H1 (cell line): ENCODE data around the gene CFAP221. TPM values are rescaled to one million over a fixed set of nuclear protein-coding genes. Genes with fewer than 3 reads are reported as not detected.

Experiments used
- BCL11A ChIP-seq, 2 experiments: IDR thresholded peaks; one replicate each; pipeline ENCODE4 v1.6.1; 2011; ENCODE audit warnings: low read depth in 2 of 2, low read length in 2 of 2, mild to moderate bottlenecking in 2 of 2
- BRCA1 ChIP-seq: IDR thresholded peaks from 2 replicates; pipeline ENCODE4 v1.6.1; 2012; ENCODE audit warnings: low read depth, low read length, improper control_type of control experiment
- SAP30 ChIP-seq: fragments of 300-600 bp; sonication (generic); IDR thresholded peaks from 2 replicates; pipeline ENCODE4 v1.7.1; 2012; ENCODE audit warnings: low read length, moderate library complexity, mild to moderate bottlenecking, inconsistent platforms; ENCODE audit not compliant: insufficient read depth, insufficient replicate concordance
- SP1 ChIP-seq: IDR thresholded peaks from 2 replicates; pipeline ENCODE4 v1.6.1; 2011; ENCODE audit warnings: low read depth, low read length
- polyA plus RNA-seq, 7 experiments: library from polyadenylated mRNA; depleted of rRNA in 3 of 7; stranded (reverse) in 5 of 7; unstranded in 2 of 7; fragments of >200 nt in 5 of 7; fragments of 200-250 nt in 2 of 7; gene quantifications; 1 replicate in 5 of 7; 2 replicates in 1 of 7; 4 replicates in 1 of 7; pipeline versions ENCODE4 v1.2.1 to v1.2.3, GENCODE V29; 2011 to 2013; ENCODE audit warnings: missing spikeins in 2 of 7, mixed read lengths in 2 of 7
- total RNA-seq: library from RNA; stranded (reverse); fragmentation: NEBNext Ultra II Directional; extraction: Animal tissue kit (Norgen Biotek cat#: 25700); gene quantifications from 2 replicates; pipeline ENCODE4 v1.2.1, GENCODE V29; 2021
- TF ChIP-seq, protein P1 (sequence below): fragments of 300-600 bp; sonication (generic); IDR thresholded peaks from 2 replicates; pipeline ENCODE4 v1.7.1; 2012; ENCODE audit warnings: low read length, moderate library complexity, mild to moderate bottlenecking, inconsistent platforms; ENCODE audit not compliant: insufficient replicate concordance
- TF ChIP-seq, protein P2 (sequence below): IDR thresholded peaks from 2 replicates; pipeline ENCODE4 v1.6.1; 2012; ENCODE audit warnings: inconsistent platforms
- TF ChIP-seq, protein P3 (sequence below): IDR thresholded peaks from 2 replicates; pipeline ENCODE4 v1.6.1; 2012; ENCODE audit warnings: inconsistent platforms

The CFAP221 gene
- total and polyA plus RNA-seq, 2 of the 8 experiments (the other 6 are each of a cell fraction or from before 2014, with no cell fraction given): 0.14 to 0.71 TPM

DNA sequence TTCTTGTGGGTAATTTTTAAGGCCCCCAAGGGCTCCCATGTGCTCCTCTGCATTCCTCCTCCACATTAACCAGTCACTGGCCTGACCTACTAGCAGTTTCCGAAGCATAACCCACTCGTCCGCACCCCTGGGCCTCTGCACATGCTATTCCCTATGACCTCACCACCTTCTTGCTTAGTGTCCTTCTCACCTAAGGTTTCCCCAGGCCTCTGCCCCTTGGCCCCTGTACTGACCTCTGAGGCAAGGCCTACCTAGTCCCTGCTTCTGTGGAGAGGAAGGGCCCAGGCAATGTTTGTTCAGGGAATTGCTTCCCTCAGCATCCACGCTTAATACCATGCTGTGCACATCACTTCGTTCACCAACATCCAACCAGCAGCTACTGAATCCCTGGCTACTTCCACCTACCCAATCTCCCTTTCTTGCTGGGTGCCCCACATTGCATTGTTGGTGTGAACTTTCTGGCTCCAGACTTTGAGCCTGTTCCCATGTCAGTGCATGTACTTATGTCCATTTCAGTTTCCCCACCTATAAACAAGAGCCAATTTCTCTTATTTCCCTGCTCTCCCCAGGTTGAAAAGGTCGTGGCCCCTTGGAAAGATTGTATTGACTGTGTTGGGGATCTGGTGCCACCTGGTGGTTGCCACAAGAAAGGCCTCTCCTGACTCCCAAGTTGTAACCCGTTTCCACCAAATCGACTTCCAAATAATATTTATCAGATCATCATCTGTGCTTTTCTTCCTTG, 115.5 kb downstream of the CFAP221 start (continued):
- TF ChIP-seq, protein P1, sequence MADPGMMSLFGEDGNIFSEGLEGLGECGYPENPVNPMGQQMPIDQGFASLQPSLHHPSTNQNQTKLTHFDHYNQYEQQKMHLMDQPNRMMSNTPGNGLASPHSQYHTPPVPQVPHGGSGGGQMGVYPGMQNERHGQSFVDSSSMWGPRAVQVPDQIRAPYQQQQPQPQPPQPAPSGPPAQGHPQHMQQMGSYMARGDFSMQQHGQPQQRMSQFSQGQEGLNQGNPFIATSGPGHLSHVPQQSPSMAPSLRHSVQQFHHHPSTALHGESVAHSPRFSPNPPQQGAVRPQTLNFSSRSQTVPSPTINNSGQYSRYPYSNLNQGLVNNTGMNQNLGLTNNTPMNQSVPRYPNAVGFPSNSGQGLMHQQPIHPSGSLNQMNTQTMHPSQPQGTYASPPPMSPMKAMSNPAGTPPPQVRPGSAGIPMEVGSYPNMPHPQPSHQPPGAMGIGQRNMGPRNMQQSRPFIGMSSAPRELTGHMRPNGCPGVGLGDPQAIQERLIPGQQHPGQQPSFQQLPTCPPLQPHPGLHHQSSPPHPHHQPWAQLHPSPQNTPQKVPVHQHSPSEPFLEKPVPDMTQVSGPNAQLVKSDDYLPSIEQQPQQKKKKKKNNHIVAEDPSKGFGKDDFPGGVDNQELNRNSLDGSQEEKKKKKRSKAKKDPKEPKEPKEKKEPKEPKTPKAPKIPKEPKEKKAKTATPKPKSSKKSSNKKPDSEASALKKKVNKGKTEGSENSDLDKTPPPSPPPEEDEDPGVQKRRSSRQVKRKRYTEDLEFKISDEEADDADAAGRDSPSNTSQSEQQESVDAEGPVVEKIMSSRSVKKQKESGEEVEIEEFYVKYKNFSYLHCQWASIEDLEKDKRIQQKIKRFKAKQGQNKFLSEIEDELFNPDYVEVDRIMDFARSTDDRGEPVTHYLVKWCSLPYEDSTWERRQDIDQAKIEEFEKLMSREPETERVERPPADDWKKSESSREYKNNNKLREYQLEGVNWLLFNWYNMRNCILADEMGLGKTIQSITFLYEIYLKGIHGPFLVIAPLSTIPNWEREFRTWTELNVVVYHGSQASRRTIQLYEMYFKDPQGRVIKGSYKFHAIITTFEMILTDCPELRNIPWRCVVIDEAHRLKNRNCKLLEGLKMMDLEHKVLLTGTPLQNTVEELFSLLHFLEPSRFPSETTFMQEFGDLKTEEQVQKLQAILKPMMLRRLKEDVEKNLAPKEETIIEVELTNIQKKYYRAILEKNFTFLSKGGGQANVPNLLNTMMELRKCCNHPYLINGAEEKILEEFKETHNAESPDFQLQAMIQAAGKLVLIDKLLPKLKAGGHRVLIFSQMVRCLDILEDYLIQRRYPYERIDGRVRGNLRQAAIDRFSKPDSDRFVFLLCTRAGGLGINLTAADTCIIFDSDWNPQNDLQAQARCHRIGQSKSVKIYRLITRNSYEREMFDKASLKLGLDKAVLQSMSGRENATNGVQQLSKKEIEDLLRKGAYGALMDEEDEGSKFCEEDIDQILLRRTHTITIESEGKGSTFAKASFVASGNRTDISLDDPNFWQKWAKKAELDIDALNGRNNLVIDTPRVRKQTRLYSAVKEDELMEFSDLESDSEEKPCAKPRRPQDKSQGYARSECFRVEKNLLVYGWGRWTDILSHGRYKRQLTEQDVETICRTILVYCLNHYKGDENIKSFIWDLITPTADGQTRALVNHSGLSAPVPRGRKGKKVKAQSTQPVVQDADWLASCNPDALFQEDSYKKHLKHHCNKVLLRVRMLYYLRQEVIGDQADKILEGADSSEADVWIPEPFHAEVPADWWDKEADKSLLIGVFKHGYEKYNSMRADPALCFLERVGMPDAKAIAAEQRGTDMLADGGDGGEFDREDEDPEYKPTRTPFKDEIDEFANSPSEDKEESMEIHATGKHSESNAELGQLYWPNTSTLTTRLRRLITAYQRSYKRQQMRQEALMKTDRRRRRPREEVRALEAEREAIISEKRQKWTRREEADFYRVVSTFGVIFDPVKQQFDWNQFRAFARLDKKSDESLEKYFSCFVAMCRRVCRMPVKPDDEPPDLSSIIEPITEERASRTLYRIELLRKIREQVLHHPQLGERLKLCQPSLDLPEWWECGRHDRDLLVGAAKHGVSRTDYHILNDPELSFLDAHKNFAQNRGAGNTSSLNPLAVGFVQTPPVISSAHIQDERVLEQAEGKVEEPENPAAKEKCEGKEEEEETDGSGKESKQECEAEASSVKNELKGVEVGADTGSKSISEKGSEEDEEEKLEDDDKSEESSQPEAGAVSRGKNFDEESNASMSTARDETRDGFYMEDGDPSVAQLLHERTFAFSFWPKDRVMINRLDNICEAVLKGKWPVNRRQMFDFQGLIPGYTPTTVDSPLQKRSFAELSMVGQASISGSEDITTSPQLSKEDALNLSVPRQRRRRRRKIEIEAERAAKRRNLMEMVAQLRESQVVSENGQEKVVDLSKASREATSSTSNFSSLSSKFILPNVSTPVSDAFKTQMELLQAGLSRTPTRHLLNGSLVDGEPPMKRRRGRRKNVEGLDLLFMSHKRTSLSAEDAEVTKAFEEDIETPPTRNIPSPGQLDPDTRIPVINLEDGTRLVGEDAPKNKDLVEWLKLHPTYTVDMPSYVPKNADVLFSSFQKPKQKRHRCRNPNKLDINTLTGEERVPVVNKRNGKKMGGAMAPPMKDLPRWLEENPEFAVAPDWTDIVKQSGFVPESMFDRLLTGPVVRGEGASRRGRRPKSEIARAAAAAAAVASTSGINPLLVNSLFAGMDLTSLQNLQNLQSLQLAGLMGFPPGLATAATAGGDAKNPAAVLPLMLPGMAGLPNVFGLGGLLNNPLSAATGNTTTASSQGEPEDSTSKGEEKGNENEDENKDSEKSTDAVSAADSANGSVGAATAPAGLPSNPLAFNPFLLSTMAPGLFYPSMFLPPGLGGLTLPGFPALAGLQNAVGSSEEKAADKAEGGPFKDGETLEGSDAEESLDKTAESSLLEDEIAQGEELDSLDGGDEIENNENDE: no peak
- TF ChIP-seq SAP30 (no peak), BRCA1 (no peak), SP1 (no peak), BCL11A (IDR thresholded peaks at IDR 0.05; ENCODE audit: low read depth in 2 of 2, low read length in 2 of 2) (no peak)
- TF ChIP-seq, protein P2, sequence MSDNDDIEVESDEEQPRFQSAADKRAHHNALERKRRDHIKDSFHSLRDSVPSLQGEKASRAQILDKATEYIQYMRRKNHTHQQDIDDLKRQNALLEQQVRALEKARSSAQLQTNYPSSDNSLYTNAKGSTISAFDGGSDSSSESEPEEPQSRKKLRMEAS: no peak
- TF ChIP-seq, protein P3, sequence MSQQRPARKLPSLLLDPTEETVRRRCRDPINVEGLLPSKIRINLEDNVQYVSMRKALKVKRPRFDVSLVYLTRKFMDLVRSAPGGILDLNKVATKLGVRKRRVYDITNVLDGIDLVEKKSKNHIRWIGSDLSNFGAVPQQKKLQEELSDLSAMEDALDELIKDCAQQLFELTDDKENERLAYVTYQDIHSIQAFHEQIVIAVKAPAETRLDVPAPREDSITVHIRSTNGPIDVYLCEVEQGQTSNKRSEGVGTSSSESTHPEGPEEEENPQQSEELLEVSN: no peak
- TF ChIP-seq, all 59 proteins: peak for 2
